Activated CD8-positive, alpha-beta memory T cell treated with anti-CD3 and anti-CD28 coated beads, Interleukin-2, amount 50 U/mL, for 48 hours (primary cell): ENCODE measurements around the gene OXER1.
"Not testable (repeated sequence)": the region's sequence is repeated elsewhere in the genome, so short reads cannot be mapped to it uniquely, and the experiment has no call there.

Source experiments
- DNase-seq: peaks from one replicate; pipeline ENCODE4 v3.0.0-alpha.2; 2020

OXER1 gene

DNA sequence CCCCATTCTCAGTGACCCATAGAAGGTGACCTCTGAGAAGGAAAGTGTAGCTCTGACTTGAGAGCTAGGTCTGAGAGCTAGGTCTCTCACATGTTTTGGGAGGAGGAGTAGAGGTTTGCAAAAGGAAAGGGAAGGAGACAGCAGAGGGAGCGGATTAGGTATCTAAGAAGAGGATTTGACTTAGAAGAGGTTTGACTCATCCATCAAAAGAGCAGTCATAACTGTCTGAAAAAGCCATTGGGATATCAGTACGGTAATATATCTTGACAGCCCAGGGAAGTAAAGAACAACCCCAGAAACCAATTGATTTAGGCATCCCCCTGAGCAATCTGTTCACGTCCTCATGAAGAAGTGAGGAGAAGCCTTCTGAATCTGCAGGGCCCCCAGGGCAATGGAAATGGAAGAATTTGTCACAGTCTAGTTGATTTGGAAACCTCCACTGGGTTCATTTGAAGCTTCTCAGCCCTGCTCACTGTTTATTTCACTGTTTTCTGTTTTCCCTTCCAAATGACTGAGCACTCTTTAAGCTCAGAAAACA lies 19.3 kb downstream of the OXER1 start:
- DNase-seq, result no peak

DNA sequence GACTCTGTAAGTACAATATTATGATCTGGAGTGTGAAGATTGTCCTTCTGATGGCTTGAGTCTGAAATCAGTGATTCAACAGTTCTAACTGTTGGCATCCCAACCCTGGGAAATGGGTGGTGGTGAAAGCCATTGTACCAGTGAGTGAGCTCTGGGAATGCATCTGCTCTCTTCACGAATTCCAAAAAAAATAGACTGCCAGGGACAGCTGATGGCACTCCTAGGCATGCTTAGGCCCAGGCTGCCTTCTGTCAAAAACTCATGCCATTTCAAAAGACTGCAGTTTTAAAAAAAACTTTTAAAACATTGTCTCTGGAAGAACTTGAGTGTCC lies 20.3 kb downstream of the OXER1 start:
- no peak for DNase-seq

DNA sequence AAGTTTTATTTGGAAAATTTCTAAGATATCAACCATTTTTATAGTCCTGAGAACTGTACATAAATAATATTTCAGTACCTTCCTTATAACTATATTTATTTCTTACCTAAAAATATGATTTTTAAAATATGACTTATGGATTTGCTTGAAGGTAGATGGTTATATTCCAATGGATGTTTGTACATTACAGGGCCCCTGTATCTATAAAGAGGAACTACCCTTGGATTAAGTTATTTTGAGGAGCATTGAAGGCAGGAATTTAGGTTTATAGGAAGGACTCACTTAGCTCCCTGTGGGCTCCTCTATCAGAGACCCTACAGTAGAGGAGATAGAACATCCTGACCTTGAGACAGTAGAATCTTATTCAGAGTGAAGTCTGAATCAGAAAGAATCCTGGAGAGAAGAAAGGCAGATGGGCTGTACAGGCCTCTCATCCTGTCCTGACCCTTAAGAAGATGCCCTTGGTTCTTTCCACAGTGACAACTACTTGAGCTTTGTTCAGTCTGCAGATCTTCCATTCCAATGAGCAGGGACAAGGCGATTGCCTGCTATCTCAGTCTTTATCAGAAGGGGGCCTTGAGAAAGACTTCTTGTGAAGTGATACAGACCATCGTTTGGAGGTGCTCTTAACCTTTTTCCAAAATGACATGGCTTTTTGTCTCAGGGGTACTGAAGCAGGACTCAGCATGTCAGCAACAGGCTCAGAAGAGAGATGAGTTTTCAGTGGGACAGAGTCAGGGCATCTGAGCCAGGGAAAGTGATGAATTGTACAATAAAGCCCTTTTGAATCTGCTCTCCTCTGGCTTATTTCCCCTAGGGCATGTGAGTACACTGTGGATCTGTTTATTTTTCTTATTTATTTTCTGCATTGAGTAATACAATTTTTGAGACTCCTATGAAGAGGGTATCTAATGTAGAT lies 20.9 kb downstream of the OXER1 start:
- no peak for DNase-seq

DNA sequence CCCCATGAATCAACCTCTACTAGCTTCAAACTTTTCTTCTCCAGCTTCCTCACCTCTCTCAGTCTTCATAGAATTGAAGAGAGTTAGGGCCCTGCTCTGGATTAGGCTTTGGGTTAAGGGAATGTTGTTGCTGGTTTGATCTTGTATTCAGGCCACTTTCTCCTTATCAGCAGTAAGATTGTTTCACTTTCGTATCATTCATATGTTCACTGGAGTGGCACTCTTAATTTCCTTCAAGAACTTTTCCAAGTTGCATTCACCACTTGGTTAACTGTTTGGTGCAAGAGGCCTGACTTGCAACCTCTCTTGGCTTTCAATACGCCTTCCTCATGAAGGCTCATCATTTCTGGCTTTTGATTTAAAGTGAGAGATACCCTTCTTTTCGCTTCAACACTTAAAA lies 22.8 kb downstream of the OXER1 start:
- DNase-seq, result no peak

DNA sequence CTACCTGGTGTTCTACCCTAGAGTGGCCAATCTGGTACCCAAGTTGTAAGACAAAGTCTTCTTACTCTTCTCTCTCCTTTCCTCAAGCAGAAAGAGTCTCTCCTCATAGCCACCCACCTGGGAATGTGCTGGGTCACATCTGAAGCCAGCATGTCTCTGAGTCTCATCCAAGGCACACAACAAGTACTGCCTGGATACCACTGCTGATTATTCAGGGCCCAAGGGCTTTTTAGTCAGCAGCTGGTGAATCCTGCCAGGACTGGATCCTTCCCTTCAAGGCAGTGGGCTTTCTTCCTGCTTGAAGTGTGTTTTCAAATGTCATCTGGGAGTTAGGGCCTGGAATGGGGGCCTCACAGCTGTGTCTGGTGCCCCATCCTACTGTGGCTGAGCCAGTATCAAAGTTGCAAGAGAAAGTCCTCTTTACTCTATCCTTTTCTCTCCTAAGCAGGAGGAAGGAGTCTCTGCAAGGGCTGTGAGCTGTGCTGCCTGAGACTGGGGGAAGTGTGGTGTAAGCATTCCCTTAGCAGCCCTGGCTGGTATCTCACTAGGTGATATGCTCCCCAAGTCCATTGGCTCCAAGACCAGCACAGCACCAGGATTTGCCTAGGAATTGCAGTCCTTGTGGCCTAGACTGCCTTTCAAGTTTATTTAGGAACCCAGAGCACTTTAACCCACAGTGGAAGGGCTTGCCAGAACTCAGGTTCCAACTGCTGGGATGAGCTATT lies 27.2 kb downstream of the OXER1 start:
- DNase-seq, result no peak

DNA sequence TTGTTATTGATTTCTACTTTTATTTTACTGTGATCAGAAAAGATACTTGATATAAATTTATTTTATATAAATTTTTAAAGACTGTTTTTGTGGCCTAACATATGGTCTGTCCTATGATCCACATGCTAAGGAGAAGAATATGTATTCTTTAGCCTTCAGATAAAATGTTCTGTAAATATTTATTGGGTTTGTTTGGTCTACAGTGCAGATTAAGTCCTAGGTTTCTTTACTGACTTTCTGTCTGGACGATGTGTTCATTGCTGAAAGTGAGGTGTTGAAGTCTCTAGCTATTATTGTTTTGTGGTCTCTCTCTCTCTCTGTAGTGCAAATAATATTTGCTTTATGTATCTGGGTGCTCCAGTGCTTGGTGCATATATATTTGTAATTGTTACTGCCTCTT lies 30.1 kb downstream of the OXER1 start:
- no peak for DNase-seq

DNA sequence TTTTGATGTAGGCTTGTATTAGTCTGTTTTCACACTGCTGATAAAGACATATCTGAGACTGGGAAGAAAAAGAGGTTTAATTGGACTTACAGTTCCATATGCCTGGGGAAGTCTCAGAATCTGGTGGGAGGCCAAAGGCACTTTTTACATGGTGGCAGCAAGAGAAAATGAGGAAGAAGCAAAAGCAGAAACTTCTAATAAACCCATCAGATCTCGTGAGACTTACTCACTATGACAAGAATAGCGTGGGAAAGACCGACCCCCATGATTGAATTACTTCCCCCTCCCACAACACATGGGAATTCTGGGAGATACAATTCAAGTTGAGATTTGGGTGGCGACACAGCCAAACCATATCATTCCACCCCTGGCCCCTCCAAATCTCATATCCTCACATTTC lies 32.6 kb downstream of the OXER1 start:
- DNase-seq, result not testable (repeated sequence)

DNA sequence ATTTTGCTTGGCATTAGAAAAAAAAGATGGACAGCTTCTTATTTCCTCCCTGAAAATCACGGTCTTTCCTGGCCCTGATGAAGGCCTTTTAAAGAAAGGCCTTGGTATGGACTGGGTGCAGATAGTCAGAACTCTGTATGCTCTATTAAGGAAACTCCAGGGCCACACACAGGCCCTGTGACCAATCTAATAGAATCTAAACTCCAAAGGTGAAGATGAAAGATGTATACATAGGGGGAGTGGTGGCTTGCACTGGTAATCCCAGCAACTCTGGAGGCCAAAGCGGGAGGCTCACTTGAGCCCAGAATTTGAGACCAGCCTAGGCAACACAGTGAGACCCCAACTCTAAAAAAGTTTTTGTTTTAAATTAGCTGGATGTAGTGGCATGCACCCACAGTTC lies 37.3 kb downstream of the OXER1 start:
- no peak for DNase-seq

DNA sequence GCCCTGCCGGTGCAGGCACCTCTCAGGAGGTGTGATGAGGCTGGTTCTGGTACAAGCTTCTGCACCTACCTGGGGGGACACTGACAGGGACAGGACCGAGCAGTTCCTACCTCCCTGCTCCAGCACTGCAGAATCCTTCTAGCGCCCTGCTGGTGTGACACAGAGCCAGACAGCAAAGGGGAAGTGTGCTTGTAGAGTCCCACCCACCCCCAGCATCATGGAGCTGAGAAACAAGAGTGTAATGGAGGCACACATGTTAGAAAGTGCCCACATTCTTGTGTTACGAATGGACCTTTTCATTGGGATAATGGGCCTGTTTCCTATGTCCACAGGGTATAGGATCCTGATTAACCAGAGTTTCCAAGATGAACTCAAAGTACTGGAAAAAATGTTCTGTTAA lies 38.3 kb downstream of the OXER1 start:
- DNase-seq, result no peak

DNA sequence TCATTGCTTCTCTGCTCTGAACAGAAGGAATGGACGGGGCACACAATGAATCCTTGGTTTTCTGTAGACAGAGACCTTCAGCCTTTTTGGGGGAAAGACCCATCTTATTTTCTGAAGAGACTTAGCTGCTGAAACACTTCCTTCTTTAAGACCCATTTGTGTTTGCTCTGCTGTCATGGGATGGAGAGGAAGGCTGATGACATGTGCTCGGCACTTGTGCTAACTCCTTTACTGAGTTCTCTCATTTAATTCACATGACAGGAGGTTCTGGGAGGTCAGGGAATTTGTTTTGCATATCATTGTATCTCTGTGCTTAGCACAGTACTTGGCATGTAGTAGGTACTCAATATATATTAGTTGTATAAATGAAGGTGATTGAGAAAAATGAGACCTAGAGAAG lies 39.0 kb downstream of the OXER1 start:
- DNase-seq, result no peak

DNA sequence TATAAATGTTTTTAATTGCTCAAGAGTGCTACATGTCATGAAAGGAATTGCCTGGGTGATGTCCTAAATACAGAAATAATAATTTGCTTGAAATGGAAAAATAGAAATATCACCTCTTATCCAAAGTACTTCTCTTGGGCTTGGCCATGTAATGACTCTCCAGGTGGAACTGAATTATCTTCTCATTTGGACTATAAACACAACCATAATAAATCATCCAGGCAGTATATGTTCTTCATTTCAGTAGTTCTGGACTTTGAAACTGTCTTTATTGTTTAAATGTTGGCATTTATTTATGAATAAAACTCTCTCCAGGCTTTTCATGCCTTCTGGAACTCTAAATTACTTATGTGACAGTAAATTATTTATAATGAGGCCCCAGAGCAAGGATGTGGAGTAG lies 40.5 kb downstream of the OXER1 start:
- DNase-seq, result no peak

DNA sequence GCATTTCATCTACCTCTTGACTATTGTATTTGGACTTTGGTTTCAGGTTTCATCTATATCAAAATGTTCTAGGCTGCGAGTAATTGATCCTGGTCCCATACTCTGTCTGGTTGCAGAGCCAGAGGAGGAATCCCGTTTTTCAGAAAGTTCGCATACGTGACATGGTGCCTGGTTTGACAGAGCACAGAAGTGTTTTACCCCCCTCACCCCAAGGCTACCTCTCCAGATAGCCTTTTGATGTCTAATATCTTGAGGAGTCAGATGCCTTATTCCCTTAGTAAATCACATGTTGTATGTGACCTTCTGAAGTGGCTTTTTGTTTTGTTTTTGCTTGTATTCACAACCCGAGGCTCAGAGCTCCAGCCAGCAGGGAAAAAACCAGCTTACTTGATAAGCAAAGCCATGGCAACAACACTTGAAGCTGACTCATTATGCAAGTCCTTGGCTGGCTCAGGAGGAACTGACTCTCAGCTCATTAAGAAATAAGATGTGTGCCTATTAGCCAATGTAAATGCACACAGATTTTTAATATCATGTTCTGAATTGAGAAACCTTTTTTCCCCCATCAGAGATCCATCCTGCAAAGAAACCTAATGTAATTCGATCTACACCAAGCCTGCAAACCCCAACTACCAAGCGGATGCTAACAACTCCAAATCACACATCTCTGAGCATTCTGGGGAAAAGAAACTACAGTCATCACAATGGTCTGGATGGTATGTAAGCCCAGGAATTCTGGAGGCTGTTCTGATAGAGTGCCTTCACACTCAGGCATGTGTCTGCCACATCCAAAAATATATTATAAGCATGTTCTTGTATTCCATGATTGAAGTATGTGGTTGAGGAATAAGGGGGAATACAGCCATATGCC lies 41.4 kb downstream of the OXER1 start:
- DNase-seq, result no peak

DNA sequence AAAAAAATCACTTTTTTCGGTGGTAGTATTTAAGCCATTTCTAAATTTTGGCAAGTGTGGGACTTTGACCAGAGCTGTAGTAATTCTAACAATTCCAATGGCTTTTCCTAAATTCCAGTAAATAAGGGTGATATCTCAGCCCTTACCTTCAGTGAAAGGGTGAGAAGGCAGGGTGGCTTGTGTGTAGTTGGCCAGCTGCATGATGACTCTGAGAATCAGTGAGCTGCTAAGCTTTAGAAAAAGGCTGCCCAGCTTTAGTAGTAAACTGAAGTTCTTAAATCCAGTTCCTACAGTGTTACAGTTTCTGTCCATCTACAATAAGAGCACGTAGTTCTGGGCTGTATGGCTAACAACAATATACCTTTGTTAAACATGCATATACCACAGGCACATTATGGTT lies 42.0 kb downstream of the OXER1 start:
- DNase-seq, result no peak

DNA sequence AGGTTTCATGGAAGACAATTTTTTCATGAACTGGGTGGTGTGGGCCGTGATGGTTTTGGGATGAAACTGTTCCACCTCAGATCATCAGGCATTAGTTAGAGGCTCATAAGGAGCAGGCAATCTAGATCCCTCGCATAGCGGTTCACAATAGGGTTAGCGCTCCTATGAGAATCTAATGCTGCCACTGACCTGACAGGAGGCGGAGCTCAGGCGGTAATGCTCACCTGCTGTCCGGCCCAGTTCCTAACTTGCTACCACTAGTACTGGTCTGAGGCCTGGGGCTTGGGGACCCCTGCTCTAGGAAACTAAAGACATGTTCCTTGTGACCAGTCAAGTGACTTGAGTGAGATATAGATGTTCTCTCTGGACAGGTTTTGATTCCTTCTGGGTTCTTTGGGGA lies 49.2 kb downstream of the OXER1 start:
- no peak for DNase-seq

DNA sequence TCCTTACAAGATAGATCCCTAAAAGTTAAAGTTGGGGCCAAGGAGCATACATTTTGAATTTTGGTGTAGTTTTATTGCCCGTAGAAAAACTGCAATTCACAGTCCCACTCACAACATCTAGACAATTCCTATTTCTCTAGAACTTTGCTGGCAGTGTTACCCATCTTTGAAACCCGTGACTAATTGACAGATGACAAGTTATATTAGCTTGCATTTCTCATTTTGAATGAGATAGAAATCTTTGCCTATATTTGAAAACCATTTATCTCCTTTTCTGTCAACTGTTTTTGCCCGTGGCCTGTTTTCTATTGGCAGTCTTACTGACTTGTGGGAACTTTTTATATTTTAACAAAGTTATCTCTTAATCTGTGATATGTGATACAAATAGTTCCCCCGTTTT lies 50.0 kb downstream of the OXER1 start:
- DNase-seq, result no peak

DNA sequence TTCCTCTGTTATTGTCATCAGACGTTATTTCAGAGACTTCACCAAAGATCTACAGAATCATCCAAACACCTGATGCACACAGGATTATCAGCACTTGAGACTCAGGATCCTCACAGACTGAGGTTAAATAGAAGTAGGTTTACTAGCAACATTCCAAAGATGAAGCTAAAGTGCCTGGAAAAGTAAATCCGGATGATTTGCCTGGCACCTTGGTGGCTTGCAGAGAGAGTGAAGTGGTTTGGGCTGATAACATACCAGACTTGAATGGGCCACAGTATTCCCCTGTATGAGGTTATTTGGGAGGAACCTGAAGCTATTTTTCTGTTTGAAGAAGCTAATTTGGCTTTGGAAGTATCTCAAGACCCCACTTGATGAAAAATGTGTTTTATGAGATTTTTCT lies 51.0 kb downstream of the OXER1 start:
- no peak for DNase-seq
